HEK293 (cell line): ENCODE measurements around the gene ATF2.

Source experiments
- CTCF ChIP-seq: fragments of 450-650 bp; formaldehyde crosslinking; IDR thresholded peaks from 2 replicates; pipeline ENCODE4 v1.5.1; 2016; ENCODE audit warnings: missing biosample characterization, missing genetic modification characterization
- ZBTB20 ChIP-seq: fragments of 450-650 bp; formaldehyde crosslinking; IDR thresholded peaks from 2 replicates; pipeline ENCODE4 v1.5.1; 2016; ENCODE audit warnings: missing biosample characterization, missing genetic modification characterization
- ZNF529 ChIP-seq: fragments of 450-650 bp; formaldehyde crosslinking; IDR thresholded peaks from 2 replicates; pipeline ENCODE4 v1.5.1; 2017; ENCODE audit warnings: missing genetic modification characterization, missing biosample characterization; ENCODE audit not compliant: insufficient replicate concordance

GRCh38 chr2:175135177-175135576, 32.8 kb downstream of the ATF2 start:
- TF ChIP-seq ZBTB20 (no peak), CTCF (no peak), ZNF529 (tag by site-specific recombination) (no peak)
